NCI-H2171 (cell line): ENCODE measurements around the gene KDM4B.

Experiments
- DNase-seq: peaks from one replicate; lab custom pipeline; 2025; lab: John Stamatoyannopoulos, UW

KDM4B gene

DNA sequence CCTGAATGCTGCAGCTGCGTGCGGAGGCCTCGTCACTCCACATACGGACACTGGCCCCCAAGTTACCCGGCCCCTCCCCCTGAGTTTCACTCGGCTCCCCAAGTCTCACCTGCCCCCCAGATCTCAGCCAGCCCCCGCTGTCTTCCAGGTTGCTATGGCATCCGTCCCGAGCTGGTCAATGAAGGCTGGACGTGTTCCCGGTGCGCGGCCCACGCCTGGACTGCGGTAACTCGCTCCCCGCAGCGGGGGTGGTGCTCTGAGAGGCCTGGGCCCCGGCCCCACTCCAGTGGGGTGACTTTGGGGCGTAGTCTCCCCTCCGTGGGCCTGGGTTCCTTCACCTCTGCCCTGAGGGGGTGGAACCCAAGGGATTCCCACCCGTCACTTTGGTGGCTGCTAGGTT is 168.2 kb downstream of the KDM4B start:
- DNase-seq: no peak

DNA sequence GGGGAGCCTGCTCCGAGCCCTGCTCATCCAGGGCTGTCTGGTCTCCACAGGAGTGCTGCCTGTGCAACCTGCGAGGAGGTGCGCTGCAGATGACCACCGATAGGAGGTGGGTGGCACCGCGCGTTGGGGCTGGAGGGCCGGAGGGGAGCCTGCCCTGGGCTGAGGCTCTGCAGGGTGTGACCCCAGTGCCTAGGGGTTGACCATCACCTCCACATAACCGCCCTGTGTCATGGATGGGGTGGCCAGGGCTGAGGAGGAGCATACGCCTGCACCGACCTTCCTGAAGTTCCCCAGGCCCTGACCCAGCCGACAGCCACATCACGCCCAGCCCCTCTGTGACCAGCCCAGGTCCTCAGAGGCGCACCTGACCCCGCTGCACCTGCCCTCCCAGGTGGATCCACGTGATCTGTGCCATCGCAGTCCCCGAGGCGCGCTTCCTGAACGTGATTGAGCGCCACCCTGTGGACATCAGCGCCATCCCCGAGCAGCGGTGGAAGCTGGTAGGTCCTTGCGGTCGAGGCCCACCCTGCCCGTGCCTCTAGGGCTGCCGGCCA is 168.7 kb downstream of the KDM4B start:
- no peak for DNase-seq

DNA sequence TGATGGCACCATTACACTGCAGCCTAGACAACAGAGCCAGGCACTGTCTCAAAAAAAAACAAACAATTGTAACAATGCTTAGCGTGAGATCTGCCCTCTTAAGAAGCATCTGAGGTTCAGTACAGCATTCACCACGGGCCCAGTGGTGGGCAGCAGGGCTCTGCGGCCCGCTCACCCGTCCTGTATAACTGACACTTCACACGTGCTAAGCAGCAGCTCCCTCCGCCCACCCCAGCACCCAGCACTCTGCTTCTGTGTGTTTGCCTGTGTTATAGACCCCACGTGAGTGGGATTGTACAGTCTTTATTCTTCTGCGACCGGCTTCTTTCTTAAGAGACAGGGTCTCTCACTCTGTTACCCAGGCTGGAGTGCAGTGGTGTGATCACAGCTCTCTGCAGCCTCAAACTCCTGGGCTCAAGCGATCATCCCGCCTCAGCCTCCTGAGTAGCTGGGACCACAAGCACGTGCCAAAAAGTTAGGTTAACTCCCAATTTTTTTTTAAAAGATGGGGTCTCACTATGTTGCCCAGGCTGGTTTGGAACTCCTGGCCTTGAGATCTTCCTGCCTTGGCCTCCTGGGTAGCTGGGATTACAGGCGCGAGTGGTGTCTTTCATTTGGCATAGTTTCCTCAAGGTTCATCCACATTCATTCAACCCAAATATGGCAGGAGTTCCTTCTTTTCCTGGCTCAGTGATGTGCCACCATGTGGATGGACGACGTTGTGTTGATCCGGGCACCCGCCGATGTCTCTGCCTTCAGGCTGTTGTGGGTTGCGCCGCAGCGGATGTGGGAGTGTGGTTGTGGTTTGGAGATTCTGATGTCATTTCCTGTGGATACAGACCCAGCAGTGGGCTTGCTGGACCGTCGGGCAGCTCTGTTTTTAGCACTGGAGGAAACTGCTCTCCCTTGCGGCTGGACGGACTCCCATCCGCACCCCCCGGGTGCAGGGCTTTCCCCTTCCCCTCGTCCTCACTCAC is 170.0 kb downstream of the KDM4B start:
- no peak for DNase-seq

DNA sequence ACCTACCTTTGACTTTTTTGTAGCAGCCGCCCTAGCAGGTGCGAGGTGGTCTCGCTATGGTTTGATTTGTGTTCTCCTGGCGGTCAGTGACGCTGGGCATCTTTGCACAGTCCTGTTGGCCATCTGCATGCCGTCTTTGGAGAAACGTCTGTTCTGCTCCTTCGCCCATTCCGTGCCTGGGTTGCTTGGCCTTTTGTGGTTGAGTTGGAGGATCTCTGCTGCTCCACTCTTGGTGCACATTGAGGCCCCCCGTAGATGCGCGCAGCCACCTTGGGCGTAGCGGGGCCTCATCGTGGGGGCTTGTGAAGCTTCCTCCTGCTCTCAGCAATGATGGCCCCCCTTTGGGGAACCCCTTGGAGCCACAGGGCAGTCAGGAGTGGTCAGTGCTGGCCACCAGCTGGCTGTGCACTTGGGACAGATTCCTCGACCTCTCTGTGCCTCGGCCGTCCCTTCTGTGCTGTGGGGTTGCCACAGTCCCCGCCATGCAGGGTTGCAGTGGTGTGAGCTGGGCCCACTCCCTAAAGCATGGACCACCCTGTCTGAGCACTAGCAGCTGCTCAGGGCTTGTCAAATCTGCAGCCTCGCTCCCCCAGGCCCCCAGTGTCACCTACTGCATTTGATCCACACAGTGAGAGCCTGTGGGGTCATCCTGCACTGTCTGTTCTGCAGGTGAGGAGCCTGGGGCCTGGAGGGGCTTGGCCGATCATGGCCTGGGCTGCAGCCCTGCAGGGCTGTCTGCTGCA is 170.8 kb downstream of the KDM4B start:
- no peak for DNase-seq

DNA sequence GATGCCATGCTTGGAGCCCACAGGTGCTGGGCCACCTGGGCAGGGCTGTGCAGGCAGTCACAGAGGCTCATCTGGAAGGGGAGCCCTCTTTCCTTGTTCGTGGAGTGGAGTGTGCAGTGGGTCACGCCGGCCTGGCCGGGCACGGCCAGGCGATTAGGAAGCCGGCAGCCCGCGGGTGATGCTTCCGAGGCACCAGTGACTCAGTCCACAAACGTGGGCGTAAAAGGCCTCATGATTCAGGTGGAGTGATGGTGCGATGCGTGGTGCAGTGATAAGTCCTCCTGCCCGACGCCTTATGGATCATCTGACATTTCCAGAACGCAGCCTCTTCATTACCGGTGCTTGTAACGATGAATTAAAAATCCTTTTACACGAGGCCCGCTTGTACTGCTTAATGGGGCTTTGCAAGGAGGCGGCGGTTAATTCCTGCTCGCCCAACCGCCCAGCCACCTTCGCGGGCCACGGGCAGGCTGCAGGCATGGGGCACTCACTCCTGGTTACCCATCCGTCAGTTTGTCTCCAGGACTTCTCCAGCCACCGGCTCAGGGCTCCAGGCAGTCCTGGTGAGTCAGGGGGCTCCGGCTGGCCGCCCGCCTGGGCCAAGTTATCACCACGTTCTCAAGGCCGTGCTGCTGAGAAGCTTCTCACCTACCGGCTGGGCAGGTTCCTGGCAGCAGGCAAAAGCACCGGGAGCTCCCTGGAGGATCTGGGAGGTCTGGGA is 172.4 kb downstream of the KDM4B start:
- no peak for DNase-seq

DNA sequence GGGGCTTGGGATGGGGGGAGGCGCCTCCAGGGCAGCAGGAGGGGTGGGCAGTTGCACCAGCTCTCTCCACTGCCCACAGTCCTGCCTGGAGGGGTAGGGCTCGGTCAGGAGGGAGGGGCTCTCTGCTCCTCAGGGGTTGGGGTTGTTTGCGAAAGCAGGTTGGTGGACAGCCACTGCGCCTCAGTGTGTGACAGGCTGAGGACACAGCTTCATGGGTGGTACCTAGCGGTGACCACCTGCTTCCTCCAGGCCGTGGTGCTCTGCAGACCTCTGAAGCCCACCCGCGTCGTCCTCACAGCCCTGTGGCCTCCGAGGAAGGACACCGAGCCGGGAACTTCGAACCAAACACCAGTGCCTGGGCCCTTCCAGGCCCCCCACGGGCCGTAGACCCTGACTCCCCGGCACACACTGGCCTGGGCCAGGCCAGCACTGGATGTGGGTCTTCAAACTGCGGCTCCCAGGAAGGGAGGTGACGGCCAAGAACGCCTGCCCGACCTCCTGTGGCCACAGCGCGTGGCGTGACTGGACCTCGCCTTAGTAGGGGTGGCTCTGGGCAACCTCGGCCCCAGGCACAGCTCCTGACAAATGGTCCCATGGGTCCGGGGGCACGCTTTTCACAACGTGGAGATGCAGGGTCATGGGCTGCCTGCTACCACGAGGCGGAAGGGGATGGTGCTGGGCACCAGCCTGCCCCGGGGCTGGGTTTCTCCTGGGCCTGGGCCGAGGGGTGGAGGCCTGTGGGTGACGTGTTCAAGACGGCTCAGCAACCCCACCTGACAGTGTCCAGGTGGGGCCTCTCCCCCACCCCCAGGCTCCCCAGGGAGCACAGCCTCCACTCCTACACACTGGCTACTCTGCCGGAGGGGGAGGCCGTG is 173.2 kb downstream of the KDM4B start:
- no peak for DNase-seq

DNA sequence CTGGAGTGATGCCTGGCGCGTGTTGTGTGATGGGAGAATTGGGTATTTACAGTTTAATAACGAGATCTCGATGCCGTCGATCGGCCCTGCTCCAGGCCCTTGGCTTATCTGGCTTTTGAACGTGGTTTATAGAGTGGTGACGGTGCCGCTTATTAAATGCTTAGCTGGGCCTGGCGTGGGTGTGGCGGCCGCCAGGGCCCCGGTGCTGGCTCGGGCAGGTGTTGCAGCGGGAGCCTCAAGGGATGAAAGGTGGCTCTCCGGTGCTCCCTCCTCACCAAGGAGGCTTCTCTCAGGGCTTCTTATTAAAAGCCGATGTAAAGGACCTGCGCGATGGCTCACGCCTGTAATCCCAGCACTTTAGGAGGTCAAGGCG is 173.8 kb downstream of the KDM4B start:
- DNase-seq: no peak

DNA sequence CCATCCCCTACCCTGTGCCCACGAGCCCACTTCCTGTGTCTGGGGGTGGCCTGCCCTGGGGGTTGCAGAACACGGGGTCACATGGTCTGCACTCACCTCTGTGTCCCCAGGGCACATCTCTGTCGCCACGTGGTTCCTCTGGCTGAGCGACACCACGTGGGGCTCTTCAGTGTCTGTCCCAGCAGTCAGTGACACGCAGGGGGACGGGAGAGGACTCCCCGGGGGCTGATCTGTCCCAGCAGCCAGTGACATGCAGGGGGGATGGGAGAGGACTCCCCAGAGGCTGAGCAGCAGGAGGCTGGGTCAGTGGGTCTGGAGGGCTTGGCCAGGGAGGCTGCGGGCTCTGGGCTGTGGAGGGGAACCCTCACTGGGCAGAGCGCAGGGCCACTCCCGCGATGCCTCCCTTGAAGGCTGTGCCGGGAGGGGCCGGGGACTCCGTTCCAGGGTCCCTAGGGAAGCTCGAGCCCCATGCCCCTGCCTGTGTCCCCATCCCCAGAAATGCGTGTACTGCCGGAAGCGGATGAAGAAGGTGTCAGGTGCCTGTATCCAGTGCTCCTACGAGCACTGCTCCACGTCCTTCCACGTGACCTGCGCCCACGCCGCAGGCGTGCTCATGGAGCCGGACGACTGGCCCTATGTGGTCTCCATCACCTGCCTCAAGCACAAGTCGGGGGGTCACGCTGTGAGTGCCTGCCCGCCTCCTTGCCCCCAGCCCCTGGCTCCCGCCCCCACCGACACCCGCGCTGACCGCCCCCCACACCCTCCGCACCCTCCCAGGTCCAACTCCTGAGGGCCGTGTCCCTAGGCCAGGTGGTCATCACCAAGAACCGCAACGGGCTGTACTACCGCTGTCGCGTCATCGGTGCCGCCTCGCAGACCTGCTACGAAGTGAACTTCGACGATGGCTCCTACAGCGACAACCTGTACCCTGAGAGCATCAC is 174.8 kb downstream of the KDM4B start:
- no peak for DNase-seq

DNA sequence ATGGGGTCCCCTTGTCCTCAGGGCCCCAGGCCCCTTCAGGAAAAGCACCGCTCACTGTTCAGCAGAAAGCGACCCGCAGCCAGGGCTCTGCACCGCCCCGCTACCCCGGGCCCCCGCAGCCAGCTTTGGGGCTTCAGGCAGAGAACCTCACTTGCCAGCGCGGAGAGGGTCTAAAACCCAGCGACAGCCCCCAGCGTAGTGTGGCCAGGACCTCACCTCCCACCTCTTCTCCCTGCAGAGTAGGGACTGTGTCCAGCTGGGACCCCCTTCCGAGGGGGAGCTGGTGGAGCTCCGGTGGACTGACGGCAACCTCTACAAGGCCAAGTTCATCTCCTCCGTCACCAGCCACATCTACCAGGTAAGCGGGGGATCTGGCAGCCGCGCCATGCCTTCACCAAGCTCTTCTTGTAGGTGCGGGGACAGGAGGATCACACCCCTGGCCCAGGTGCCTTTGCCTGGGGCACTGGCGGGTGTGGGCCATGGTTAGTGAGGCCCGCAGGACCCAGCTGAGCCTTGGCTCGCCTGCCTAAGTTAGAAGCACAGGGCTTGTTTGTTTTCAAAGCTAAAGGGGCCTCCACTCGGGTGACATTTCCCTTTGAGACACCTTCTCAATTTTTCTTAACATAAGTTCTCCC is 175.7 kb downstream of the KDM4B start:
- DNase-seq: no peak

DNA sequence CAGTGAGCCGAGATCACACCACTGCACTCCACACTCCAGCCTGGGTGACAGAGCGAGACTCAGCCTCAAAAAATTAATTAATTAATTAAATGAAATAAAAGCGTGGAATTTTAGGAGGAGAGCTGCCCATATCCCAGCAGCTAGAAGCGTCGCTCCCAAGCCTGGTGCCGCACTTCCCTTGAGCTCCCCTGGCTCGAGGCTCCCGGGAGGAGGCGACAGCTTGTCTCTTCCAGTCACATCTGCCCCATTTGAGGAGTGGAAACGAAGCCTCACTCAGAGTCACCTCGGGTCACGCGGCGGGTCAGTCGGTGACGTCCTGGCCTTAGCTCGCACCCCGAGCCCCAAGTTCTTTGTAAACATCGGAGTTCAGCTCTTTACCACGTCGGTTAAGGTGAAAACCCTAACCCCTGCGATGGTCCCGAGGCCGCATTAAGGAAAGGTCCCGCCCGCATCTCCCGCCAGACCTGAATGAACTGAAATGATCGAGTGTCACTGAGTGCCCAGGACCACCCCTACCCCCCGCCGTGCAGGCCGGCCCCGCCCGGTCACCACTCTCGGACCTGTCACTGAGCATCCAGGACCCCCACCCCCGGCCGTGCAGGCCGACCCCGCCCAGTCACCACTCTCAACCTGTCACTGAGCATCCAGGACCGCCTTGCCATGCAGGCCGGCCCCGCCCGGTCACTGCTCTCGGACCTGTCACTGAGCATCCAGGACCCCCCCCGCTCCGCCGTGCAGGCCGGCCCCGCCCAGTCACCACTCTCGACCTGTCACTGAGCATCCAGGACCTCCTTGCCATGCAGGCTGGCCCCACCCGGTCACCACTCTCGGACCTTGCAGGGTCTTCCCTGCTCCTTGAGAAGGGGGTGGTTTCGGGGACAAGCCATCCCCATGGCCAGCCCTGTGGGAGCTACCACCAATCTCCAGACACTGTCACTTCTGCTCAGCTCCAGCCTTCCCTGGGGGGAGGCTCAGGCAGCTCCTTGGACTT is 176.9 kb downstream of the KDM4B start:
- DNase-seq: no peak

DNA sequence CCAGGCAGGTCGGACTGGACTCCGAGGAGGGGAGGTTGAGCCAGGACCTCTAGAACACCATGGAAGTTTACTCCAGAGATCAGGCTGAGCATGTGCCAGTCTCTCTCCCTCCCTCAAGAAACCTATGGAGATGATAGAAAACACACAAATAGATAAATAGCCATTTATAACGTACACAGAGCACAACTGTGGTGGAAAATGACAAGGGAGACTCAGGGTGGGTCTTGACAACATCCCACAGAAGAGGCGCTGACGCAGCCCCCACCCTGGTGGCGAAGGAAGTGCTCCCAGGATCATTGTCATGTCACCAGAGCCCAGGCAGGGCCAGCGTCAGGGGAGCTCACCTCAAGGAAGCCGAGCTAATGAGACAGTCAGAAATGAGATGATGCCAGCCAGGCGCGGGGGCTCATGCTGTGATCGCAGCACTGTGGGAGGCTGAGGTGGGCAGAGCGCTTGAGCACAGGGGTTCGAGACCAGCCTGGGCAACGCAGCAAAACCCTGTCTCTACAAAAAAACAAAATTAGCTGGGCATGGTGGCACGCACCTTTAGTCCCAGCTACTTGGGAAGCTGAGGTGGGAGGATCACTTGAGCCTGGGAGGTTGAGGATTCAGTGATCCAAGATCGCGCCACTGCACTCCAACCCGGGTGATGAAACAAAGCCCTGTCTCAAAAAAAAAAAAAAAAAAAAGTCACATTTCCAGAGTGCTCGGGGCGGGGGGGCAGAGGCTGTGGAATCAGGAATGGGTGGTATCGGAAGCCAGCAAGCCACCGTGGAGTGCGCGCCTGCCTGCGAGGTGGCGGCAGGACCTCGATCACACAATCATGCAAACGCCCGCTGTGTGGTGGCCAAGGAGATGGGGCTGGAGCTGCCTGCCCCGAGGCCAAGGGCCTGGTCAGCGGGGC is 178.4 kb downstream of the KDM4B start:
- no peak for DNase-seq

DNA sequence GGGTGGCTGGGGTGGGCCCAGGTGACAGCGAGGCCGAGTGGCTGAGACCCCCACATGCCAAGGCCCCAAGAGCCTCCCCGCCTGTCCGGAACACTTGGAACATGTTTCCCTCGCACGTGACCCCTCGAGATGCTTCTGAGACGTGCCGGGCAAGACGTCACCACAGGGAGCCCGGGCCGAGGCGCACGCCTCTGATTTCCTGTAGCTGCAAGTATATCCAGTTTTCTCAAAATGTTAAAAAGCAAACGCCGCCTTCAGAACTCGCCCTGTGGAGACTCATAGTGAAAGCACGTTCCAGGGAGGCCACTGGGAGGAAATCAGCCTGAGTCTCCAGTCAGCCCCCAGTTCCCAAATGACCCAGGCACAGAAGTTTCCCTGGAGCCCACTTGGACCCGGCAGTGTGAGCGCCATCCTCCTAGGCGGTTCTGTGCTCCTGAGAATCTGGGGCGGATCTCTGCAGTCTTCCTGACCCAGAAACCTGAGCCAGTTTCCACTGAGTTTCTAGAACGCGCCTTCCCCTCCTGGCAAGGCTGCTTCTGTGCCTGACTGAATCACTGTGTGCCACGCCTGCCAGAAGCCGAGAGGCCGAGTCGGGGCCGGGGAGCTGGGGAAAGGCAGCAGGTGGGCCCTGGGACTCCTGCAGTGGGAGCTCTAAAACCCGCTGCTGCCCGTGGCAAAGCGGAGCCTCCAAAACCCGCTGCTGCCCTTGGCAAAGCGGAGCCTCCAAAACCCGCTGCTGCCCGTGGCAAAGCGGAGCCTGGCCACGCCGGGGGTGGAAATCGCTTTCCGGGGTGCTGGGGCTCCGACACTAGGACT is 179.3 kb downstream of the KDM4B start:
- no peak for DNase-seq

DNA sequence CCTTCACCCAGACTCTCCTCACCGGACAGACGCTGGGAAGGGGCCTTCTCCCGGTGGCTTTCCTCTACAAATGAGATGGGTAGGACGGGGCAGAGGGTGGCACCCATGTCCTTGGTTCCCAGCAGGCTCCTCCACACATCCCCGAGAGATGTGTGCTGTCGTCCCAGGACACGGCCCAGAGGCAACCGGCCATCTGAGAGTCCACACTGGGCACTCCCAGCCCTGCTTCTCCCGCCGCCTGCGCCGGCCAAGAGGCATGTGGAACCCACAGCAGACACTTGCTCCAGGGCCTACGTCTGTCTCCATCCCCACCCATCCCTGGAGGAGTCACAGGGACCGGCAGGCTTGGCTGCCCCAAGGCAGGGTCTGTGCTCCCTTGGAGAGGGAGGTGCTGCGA is 179.9 kb downstream of the KDM4B start:
- no peak for DNase-seq

DNA sequence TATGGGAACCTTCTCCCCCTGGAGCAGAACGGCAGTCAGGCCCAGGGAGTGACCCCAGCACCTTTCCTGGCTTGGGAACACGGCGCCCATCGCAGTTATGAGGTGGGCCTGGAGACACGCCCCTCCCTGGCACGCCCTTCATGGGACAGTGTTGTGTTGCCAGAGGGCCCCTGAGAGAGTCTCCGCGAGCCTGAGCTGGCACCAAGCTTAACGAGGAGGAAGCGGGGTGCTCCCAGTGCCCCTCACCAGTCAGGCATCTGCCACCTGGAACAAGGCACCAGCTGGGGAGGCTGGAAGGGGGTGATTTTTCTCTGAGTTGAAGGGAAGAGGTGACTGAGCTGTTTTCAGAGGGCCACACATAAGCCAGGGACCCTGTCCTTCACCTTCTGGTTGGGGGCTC is 180.6 kb downstream of the KDM4B start:
- no peak for DNase-seq

DNA sequence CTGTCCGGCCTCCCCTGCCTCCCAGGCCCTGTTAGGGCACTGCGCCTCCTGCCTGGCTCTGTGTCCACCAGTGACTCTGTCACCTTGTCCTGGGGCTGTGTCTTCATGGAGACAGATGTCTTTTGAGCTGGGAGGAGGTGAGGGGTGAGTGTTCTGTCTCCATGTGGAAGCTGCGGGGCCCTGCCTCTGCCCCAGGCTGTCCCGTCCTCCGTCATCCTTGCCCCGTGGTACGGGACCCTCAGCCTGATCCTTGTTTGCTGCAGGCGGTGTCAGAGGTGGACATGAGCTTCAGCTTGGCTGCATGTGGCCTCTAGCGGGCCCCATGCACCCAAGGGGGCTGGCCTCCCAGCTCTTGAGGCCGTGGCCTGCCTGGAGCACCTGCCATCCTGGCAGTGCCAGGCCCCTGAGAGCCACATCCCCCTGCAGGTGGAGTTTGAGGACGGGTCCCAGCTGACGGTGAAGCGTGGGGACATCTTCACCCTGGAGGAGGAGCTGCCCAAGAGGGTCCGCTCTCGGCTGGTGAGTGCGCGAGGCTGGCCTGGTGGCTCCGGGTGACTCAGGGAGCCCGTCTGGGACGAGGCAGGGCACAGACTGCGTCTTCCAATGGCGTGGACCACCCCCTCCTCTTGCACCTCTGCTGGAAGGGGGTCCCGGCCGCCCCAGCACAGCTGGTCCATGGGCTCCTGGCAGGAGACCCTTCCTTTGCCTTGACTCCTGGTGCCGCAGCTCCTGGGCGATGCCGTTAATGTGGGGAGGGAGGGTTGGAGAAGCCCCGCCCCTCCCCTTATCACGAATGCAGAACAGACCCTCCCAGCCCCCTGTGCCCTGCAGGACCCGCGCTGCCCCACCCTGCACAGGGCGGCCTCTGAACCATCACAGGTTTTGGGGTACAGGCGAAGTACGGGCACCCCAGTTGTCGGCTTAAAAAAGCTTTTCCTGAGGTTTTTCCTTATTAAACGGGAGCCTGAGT is 181.3 kb downstream of the KDM4B start:
- no peak for DNase-seq
